Stimulated activated CD8-positive, alpha-beta memory T cell treated with anti-CD3 and anti-CD28 coated beads, Interleukin-15, amount 100 ng/mL, for 1 hour (primary cell): ENCODE measurements around the gene ADAMTS6.
"Not testable (repeated sequence)": the region's sequence is repeated elsewhere in the genome, so short reads cannot be mapped to it uniquely, and the experiment has no call there.

Experiments used
- DNase-seq: peaks from one replicate; pipeline ENCODE4 v3.0.0-alpha.2; 2020; ENCODE audit warnings: low read depth

Gene ADAMTS6

GRCh38 chr5:65197531-65198455 lies 283.9 kb downstream of the ADAMTS6 start:
- DNase-seq = no peak

DNA sequence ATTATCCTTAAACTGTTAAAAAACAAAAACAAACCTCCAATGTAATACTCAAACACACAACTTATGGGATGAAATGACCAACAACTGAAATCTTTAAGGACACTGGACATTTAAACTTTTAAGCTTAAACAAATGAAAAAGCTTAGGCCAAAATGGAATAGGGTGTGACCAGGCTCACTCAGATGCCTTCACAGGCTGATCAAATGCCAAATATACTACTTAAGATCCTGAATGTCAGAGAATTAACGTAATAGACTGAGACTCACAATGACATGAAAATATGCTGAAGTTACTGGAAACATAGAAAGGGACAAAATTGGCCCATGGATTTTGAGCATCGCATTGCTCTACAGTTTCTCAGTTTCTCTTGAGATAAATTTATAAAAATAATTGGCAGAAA lies 286.8 kb downstream of the ADAMTS6 start:
- DNase-seq = no peak

GRCh38 chr5:65192331-65192730 lies 289.4 kb downstream of the ADAMTS6 start:
- no peak for DNase-seq

- no peak for DNase-seq
Measured at GRCh38 chr5:65191554-65192135, 290.1 kb downstream of the ADAMTS6 start.

- no peak for DNase-seq
Measured at GRCh38 chr5:65190328-65191053, 291.2 kb downstream of the ADAMTS6 start.

DNA sequence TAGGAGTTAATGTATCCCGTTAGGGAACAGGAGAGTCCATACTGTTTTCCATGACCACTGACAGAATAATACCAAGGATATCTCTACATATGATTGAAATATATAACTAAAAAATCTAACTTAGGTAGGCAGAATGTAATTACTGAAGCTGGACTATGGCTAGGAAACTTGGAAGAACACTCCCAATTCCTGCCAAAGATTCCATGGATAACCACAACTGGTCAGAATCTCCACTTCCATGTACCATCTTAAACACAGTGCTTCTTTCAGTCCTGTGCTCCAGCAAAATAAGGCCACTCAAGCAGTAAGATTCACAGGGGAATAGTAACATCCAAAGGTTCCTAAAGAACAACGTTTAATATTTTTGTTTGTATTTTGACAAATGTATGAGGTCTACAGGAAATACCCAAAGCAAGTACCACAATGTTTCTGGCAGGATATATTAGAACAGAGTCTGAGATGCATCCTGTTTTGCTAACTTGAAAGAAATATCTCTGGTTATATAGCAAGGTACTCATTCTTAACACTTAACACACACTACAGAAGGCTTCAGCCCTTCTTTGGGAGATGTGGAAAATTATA lies 295.0 kb downstream of the ADAMTS6 start:
- no peak for DNase-seq

DNA sequence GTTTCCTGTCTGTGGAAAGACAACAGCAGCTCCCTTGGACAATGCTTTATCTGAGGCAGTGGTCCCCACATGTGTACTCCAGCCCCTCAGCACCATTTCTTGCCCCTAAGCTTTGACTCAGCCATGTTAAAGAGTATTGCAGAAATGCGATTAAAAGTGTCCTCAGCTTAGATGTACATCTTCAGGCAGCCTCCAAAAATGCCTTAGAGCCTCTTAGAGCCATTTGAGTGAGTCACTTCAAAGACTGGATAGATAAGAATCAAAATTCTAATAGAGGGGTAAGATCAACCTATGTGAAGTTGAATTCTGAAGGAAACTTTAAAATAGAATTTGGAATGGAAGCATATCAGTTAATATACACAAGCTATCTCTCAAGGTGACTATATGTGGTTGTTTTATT lies 296.3 kb downstream of the ADAMTS6 start:
- no peak for DNase-seq

GRCh38 chr5:65184780-65185179 lies 296.9 kb downstream of the ADAMTS6 start:
- no peak for DNase-seq

- DNase-seq = not testable (repeated sequence)
Measured at GRCh38 chr5:65174231-65174630, 307.5 kb downstream of the ADAMTS6 start.

- DNase-seq = no peak
Measured at GRCh38 chr5:65173130-65173525, 308.6 kb downstream of the ADAMTS6 start.

GRCh38 chr5:65172486-65173129 lies 309.1 kb downstream of the ADAMTS6 start:
- DNase-seq = no peak

GRCh38 chr5:65171645-65172044 lies 310.1 kb downstream of the ADAMTS6 start:
- no peak for DNase-seq

DNA sequence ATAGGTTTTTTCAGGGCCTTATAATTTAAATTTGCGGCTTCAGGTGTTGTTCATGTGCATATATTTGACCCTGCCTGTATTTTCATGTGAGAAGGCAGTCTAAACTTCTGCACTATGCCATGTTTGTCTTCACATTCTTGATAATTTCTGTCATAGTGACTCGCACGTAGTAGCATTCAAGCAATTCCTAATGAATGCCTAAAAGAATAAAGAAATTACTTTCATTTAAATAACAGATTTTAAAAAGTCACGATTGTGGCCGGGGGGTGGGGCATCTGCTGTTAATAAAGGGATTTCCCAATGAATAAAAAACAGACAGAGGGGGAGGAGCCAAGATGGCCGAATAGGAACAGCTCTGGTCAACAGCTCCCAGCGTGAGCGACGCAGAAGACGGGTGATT lies 318.0 kb downstream of the ADAMTS6 start:
- DNase-seq = no peak

DNA sequence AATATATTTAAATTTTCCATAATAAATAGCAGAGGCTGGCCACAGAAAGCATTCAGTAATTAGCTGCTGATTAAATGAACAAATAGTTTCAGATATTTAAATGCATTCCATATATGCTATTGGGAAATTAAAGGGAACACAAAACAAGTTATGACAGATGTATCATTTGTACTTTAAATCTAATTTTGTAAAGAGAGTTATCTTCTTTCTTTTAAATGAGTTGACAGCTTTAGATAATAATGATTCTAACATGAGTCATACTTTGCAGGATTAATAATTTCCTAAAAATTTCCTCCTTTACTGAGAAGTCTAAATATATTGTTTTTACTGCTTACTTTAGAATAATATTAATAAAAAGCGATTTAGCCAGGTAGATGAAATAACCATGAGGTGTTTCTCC lies 320.1 kb downstream of the ADAMTS6 start:
- no peak for DNase-seq

DNA sequence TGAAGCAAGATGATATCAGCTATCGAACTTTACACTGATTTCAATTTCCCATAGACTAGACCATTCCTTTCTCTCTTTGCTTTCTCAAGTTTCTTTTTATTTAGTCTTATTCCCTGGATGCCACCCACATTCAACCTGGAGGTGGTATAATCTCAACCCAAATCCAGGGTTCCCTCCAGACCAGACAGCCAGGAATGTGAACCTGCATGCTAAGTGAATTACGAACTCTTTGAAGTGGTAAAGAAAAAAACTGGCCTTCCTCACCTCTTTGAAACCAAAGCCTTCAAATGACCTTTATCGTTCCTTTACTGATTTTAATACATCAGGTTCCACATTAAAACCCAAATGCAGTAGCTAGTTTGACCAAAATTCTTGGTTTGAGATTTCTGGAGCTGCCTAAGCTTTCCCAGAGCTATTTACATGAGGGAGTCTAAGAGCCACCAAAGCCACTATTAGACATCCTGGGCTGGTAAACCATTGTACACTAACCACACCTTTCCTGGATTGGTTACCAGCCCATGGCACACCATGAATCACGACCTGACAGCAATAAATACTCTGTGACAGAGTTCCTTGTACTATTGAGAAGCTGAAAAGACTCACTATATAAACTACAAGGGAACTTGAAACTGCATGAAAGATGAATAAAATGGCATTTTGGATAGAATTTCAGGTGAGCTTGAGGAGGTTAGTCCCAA lies 323.7 kb downstream of the ADAMTS6 start:
- no peak for DNase-seq

DNA sequence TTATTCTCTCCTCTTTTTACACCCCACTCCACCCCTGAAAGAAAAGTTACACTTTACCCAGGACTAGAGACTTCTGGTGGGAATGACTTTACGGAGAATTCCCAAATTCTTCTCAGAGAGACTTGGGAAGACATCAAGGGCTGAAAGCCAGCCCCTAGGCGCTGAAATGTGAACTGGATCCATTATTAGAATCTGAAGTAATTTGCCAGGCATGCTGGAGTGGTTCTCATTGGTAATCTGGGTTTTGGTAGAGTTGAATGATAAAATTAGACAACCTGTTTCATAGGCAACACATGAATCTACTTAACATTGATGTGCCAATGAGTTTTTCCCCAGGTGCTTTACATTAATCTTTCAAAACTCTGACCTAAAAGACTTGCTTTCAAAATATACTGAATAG lies 324.8 kb downstream of the ADAMTS6 start:
- no peak for DNase-seq

DNA sequence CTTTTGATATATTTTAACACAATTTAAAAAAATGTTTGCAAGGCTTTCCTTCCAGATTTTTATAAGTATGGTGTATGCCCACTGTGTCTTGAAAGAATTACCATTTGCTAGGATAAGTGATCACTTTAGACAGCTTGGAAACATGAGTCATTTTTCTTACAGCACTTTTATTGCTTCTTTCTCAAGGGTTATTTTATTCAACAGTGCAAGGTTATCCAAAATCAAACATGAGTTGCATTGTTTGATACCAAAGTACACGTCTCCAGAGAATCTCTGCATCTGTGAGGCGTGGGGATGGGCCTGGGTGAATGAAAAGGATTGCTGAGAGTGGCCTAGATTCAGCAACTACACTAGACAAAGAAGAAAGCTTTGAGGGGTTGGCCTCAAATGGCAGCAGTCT lies 329.6 kb downstream of the ADAMTS6 start:
- no peak for DNase-seq

DNA sequence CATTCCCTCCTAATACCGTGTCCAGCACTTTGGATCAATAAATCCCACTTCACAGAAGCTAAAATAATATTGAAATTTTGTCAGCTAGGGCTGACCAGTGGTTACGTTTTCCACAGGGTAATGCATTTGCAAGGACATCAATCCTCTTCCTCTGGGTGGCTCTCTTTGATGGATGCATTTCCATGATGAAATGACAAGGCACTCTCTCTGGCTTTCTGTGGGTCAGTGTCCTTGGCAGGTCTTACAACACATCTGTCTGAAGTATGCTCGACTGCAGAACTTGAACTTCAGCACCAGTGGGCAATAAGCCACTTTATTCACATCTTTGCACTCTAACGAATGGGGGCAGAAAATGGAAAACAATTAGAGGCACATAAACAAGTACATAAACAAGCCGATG lies 330.1 kb downstream of the ADAMTS6 start:
- DNase-seq = no peak

DNA sequence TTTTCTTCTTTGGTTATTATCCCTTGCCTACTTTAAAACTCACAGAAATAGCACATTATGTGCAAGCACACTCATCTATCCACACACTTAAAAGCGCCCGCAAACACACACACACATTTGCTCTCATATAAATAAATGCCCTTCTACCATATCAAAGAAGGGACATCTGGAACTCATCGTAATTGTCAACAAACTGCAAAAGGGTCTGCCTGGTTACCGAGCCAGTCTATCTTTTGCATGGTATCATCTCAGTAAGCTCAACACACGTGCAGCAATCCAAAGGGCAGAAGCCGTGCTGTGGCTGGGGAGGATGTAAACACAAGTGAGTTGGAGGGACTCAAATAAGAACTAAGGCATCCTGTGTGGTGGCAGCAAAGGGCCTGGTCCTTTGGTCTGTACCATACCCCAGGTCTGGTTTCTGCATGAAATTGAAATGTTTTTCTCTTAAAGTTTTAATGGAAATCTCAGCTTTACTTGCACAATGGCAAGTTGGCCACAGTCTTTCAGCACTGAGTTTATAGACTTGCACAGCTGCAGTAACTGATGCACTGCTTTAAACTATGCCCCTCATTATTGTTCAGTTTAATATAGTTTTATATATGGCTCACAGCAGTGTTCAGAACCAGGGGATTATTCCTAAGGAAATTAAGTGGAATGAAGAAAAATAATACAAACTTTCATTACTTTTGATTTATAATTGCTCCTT lies 331.0 kb downstream of the ADAMTS6 start:
- DNase-seq = no peak

DNA sequence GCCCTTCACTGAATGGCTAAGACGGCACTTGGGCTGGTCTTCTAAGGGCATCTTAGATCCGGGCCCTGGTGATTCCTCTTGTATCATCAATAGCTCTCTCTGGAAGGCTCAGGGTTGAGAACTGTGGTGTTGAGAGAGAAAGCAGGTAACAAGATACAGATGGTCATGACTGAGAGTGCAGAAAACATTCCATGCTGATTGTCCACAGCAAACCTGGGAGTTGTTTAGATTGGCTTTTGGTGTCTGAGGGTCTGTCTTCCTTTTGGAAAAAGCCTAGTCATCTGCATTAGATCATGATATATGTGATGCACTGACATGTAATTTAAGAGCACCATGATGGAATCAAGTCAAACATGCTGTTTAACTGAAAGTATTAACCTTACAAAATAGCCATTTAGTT lies 331.9 kb downstream of the ADAMTS6 start:
- DNase-seq = no peak
